HCEC 1CT (cell line): ENCODE data around the gene GALNS.

Experiments used
- DNase-seq: peaks from one replicate; pipeline ENCODE4 v3.0.0-alpha.2; 2017

The GALNS gene

GRCh38 chr16:88814144-88814502, 42.6 kb downstream of the GALNS start:
- no peak for DNase-seq

- DNase-seq: no peak
Measured at GRCh38 chr16:88813269-88814143, 43.2 kb downstream of the GALNS start.

- peak; percentile 48 for DNase-seq
Measured at GRCh38 chr16:88812513-88813268, 44.1 kb downstream of the GALNS start.

- peak; percentile 96 for DNase-seq
Measured at GRCh38 chr16:88811769-88812512, 44.8 kb downstream of the GALNS start, which contains the start of gene APRT. Gene APRT (minus strand): TSS chr16:88811928. CDS start chr16:88811899, 29 bp downstream.

- peak; percentile 82 for DNase-seq
Measured at GRCh38 chr16:88810912-88811768, 45.6 kb downstream of the GALNS start.

- no peak for DNase-seq
Measured at GRCh38 chr16:88810166-88810911, 46.4 kb downstream of the GALNS start.

- DNase-seq: no peak
Measured at GRCh38 chr16:88809676-88810165, 47.0 kb downstream of the GALNS start.

GRCh38 chr16:88809068-88809675, 47.6 kb downstream of the GALNS start:
- no peak for DNase-seq

- no peak for DNase-seq
Measured at GRCh38 chr16:88807626-88808453, 48.9 kb downstream of the GALNS start.

- no peak for DNase-seq
Measured at GRCh38 chr16:88807142-88807625, 49.6 kb downstream of the GALNS start.

- DNase-seq: no peak
Measured at GRCh38 chr16:88806491-88807111, 50.1 kb downstream of the GALNS start.

- no peak for DNase-seq
Measured at GRCh38 chr16:88805887-88806393, 50.8 kb downstream of the GALNS start.

- no peak for DNase-seq
Measured at GRCh38 chr16:88805340-88805715, 51.4 kb downstream of the GALNS start.

GRCh38 chr16:88804552-88805339, 52.0 kb downstream of the GALNS start:
- DNase-seq: peak; percentile 10

- no peak for DNase-seq
Measured at GRCh38 chr16:88804173-88804551, 52.6 kb downstream of the GALNS start.

GRCh38 chr16:88803264-88803987, 53.3 kb downstream of the GALNS start, which contains the start of gene CDT1:
Gene CDT1 (plus strand): TSS chr16:88803789. CDS start chr16:88803832, 43 bp downstream.
- DNase-seq: peak; percentile 73

- no peak for DNase-seq
Measured at GRCh38 chr16:88800277-88800592, 56.5 kb downstream of the GALNS start.
